GM19328 (cell line): ENCODE data around the gene ZFAND3.
A peak's percentile ranks its signal among the peaks of the same experiment; 100 is the strongest.

ENCODE experiments used
- ATAC-seq: cut with Tn5 transposase; IDR thresholded peaks from one replicate; pipeline ENCODE4 v1.9.1; 2021; ENCODE audit warnings: mild to moderate bottlenecking, moderate library complexity; ENCODE audit not compliant: unreplicated experiment

The ZFAND3 gene

DNA sequence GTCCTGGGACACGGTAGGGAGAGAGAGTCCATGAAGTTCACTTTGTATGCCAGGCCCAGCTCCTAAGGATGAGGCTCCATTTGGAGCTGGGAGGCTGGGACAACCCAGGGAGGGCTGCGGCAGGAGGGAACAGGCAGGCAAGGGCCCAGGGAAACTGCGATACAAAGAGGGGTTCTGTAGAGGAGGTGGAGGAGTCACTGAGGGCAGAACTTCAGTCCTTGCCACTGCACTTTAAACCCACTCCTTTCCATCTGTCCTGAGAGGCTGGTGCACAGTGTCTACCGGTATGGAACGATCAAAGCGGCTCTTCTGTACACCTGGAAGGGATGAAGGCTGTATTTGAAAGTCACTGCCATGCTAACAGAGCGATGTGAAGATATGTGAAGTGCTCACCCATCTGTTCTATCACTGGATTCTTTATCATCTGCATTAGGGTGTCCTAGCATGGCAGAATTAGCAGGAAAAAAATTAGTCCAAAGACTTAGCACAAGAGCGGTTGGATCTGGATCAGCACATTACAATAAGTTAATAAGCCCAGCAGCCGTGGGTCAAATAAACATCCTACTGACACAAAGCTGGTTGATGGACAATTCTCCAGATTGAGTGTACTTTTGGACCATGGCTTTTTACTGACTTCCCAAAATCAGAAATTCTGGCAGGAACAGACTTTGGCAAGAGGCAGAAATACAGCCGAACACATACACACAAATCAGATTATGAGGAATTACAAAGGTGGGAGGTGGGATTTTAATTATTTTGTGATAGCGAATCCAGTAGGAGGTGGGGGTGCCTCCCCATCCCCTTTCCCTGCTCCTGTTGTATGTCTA is 20.9 kb upstream of the ZFAND3 start:
- ATAC-seq, result no peak

DNA sequence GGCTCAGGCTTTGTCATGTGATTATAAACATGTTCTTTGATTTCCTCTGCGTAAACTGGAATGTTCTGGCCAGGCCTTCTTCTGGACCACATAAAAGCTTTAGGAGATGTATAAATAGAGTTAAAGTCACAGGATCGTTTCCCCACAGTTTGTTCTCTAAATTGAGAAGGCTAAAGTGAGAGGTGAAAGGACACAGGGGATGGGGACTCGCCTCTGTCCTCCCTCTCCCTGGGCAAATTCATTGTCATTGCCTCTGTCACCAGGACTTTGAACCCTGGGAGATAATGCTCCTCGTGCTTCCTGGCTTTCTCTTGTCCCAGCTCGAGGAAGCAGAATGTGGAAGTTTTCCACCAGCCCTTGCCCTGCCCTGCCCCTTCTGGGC is 20.3 kb upstream of the ZFAND3 start:
- no peak for ATAC-seq

DNA sequence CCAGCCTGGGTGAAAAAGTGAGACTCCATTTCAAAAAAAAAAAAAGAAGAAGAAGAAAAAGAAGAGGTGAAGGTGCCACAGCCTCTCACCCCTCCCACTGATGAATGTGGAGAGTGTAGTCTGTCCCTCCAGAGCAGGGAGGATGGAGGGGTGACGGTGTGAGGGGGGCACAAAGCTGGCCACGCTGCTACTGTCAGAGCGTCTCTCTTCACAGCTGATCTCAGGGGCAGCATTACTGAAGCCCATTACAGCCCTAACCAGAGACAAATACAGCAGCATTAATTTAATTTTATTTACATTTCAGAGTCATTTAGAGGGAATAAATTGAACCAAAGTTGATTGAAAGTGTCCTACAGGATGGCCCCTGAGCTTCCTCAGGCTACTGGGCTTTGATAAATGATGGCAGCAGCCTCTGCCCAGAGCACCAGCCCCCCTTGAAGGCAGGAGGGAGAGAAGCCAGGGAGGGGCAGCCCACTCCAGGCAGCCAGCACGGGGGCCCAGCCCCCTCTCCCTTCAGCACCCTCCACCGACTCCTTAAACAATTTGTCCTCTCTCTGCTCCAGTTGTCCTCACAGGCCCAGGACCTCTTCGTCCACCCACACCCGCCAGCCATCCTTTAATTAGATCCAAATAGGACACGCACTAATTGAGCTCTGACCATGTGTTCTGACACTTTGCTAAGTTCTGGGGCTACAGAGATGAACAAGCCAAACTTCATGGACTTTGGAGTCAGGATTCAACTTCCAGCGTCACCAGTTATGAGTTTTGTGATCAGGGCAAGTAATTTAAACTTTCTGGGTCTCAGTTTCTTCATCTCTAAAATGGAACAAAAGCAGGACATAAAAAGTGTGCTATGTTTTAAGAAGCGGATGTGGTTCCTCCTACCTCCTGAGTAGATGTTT is 18.6 kb upstream of the ZFAND3 start:
- ATAC-seq, result no peak

DNA sequence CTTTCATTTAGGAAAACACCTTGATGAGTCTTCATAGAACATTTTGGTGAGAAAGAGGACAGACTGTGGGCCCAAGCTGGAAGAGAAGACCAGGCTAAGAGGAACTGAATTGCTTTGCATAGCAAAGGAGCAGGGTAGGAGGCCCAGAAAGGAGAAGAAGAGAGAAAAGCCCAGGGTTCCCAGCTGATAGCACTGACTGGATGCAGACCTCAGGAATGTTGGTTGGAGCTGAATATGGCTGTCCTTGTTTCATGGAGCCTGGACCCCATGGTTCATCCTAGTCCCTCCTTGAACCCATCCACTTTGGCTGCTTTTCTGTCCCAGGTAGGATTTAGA is 18.0 kb upstream of the ZFAND3 start:
- no peak for ATAC-seq

DNA sequence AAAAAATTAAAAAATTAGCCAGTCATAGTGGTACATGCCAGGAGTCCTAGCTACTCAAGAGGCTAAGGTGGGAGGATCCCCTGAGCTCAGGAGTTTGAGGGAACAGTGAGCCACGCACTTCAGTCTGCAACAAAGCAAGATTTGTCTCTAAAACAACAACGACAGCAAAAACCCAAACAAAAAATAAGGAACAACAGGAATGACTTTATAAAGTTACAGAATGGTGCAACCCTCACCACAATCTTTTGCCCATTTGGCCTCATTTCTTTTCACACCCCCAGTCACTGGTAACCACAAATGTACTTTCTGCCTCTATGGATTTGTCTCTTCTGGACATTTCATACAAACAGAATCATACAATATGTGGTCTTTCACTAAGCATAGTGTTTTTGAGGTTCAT is 16.7 kb upstream of the ZFAND3 start:
- ATAC-seq, result no peak

DNA sequence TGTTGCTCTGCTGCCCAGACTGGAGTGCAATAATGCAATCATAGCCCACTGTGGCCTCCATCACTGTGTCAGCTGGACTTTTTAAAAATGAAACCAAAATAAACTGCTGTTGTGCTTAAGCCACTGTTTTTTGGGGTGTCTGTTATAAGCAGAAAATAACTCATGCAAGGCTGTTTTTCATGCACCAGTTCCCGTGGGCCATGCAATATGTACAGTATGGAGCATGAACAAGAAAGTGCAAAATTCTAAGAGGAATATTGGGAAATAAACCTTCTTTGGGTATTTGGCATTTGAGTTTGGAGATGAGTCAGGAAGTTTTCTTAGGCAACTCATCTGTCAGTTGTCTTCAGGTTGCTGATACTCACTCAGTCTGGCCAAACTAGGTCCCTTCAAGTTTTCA is 14.9 kb upstream of the ZFAND3 start:
- ATAC-seq, result no peak

DNA sequence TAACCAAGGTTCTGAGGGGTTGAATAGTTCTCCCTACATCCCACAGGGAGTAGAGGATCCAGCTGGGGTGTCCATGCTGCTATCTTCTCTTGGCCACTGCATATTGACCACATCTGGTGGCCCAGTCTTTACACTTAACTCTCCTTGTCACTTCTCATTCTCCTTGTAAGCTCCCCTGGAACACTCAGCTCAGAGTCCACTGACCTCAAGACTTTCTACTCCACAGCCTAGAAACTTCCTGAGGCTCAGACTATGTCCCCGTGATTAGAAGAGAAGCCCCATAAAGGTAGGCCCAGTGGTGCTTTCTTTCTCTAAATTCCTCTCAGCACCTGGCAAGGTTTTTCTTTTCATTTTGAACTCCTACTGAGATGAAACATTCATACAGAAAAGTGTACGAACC is 13.3 kb upstream of the ZFAND3 start:
- ATAC-seq, result no peak

DNA sequence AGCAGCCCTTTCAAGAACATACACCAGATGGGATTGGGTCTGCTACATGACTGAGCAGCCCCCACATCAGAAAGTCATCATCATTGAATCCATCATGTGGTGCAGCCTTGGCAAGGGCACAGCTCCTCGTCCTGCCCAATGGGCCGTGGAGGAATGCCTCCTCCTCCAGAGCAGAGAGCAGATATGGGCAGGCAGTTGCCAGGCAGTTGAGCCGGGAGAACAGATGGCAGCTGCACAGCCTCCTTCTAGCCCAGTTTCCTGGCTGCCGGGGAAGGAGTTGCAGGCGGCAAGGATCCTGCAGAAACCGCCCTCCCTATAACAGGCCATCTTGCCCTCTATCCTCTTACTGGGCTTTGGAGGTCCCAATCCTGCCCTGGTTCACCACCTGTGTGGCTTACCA is 11.9 kb upstream of the ZFAND3 start:
- no peak for ATAC-seq

DNA sequence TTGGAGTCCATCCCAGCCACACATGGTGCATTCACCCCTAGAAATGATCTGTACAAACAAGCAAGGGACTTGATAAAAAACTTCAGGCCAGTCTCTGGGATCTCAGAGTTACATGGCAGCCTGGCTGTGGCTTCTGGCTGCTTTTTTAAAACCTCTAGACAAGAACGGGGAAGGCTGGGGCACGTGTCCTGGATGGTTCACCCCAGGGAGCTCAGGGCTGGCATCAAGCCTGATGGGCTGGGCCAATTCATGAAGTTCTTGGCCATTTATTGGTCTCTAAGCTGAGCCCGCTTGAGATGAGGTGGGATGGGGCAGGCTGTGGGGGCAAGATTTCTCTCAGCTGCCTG is 10.4 kb upstream of the ZFAND3 start:
- no peak for ATAC-seq

DNA sequence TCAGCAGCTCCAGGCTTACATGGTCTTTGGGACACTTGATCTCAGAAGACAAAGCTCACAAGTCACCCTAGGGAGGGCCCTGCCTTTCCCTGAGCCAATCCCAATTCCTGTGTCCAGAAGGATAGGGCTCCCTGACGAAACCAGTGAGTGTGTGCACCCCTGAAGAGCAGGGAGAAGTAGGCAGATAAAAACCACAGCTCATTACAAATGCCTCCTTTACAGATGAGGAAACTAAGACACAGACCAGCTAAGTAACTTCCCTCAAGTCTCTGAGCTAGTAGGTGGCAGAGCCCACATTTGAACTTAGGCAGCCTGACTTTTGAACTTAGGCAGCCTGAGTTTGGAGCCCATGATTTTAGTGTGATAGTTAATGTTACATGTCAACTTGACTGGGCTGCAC is 6.7 kb upstream of the ZFAND3 start:
- no peak for ATAC-seq

DNA sequence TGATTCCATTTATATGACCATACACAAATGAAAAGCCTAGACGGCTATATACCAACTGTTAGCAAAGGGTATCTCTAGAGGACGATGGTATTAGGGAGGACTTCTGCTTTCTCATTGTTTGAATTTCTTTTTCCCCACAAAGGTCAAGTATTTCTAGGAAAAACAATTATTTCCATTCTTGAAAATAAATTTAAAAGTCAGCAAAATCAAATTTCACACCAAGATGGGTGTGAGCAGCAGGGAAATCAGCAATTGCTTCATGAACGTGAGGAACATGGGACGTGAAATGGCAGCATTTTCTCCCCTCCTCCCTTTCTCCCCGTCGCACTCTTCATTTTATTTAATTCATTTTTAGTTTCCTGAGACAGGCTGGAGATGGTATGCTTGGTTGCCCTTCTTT is 5.2 kb upstream of the ZFAND3 start:
- ATAC-seq, result no peak

DNA sequence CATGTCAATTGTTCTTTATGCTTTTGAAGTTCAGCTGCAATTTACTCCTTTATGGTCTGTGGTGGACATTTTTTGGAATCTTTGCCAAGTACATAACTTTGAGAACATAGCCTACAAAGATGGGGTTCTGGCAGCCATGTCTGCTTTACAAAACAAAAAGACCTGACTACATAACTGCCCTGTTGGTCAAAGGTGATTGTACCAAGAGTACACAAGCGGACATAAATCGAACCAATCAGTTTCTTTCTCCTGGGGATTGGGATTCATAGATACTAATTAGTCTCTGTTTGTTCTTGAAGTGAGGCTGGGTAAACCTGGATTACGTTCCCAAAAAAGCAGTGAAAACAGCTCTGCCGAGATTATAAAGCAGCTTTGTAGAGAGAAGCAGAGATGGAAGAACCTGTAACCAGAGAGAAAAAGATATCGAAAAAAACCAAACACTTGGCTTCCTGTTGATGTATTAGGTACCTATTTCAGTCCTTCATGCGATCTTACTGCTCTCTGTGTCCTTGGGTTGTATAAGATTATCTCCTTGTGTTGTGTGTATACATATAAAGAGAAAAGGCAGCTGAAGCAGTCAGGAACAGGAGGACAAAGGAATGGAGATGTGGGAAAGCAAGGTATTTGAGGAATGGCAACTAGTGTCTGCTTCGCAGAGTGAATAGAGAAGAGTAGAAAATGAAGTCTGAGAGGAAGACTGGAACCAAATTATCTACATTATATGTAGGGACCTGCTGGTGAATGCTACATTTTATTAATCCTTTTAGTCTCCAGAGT is 2.7 kb upstream of the ZFAND3 start:
- no peak for ATAC-seq

DNA sequence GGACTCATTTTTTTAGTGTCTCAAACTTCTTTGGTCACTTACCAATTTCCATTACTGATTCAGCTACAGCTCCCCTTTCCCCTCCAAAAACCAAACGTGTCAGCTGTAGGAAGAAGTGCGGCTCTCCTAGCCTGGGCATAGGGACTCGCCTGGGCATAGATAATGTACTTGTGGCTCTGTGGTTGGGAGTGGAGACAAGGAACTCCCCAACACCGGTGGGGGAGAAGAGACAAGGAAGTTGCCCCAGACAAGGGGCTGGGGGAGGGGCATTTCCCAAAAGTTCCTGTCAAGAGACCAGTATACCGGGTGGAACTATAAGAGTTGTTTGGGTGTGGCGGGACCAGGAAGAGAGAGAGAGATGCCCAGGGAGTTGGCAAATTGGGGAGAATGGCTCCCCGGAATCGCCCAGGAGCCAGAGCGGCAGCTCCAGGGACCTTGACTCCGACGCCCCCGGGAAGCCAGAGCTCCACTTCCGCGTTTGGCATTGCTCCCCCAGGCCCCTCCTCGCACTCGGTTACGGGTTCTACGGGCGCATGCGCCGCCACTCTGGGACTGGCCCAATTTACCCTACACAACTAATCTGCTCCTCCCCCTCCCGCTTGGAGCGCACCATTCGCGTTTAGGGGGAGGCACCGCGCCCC is 871 bp upstream of the ZFAND3 start:
- ATAC-seq, result peak; percentile 63

DNA sequence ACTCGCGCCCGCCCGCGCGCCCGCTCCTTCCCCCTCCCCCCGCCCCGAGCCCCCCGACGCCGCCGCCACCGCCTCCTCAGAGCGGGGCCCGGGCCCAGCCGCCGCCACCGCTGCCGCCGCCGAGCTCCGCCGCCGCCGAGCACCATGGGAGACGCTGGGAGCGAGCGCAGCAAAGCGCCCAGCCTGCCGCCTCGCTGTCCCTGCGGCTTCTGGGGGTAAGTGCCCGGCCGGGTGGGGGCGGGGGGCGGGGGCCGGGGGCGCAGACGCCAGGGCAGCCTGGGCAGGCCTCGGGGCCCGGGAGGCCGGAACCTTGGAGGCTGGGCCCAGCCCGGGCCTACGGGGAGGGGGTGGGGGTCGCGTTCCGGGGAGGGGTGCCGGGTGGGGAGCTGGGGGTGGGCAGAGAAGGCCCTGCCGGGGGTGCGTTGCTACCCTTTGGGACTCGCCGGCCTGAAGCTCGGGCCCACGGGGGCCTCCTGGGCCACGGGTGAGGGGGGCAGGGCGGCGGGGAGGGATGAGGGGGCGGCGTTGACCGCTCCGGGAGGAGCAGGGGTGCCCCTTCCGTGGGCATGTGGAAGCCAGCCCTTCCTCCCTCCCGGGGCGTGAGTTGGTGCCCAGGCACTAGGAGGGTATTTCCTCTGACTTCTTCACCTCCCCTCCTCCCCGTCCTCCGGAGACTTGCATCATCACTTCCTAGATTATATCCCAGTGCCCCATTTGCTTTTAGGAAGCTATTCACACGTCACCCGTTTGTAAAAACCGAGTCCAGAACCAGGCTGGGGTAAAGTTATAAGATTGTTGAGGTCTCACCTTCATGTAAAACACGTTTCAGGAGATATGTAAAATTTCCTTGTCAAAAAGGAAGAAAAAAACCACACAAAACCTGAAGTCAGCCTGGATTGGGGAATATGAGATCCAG is 533 bp downstream of the ZFAND3 start:
- no peak for ATAC-seq

DNA sequence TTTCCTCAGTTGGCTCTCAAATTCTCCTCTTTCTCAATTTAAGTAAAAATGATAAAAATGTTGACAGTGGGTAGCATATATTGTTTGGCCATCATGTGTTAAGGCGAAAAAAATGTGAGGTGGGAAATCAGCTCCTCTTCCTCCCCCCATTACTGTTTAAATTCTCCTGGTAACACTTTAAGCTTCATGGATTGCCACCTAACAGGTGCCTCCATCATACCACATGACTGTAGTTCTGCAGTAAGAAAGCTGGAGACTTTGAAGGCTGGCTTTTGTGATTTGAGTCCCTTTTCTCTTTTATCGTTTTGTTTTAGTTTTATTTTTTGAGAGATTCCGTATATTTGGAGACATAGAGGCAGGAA is 1.2 kb downstream of the ZFAND3 start:
- ATAC-seq, result no peak

DNA sequence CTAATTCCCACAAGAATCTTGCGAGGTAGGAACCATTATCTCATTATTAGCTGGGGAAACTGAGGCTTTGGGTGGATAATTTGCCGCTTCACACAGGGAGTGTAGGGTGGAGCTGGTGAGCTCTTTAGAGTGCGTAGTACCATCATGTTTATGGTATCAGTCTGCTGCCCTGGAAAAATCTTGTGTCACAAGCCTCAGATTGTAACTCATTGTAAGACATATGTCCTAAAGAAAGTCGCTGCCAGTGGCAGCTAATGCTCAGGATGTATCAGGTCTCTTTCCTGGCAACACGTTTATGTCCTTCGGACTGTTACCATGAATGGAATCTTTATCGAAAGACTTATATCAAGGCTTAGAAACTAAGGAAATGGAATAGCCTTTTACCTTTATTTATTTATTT is 1.9 kb downstream of the ZFAND3 start:
- ATAC-seq, result no peak

DNA sequence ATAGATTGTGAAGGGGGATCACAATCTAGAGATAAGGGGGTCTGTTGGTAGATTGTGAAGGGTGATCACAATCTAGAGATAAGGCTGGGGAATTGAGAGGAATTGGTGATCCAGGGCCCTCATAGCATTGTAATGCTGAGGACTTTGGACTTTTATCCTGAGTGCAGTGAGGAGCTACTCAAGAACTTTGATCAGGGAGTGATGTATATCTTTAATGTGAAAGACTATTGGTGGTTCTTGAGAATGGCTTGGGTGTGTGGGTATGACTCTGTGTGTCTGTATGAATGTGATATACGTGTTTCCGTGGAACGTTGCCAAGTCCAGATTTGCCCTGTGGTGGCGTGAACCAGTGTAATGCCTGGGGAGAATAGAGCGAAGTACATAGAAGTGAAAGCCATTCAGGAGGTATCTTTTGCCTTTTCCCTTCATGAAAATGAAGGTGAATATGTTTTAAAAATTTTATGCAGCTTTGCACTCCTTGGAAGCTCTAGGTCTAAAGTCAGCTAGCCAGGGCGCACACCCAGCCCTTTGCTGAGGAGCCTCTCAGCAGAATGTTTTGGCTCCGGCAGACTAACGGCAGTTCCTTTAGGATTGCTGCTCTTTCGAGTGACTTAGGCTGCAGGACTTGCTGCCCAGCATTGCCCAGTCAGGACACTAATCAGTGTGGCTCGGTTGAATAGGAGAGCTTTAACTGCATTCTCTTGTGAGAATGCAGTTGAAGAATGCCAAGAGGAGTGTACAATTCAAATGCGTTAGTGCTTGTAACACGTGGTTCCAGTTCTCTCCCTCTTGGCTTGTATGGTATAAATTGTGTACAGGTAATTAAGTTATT is 3.5 kb downstream of the ZFAND3 start:
- ATAC-seq, result no peak

DNA sequence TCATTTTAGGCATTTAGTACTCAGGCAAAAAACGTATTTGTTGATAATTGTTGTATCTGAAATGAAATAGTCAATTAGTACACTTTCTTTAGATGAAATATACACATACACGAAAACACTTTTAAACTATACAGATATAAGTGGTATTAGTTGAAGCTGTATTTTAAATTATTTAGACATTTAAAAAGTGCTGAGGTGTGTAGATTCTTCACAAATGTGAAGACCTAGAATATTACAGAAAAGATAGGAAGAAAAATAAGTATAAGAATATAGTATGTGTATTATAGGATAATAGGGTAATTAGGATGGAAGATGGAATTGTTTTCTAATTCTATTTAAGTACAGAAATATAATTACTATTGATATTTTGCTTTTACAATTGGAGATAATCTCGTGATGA is 4.6 kb downstream of the ZFAND3 start:
- ATAC-seq, result no peak

DNA sequence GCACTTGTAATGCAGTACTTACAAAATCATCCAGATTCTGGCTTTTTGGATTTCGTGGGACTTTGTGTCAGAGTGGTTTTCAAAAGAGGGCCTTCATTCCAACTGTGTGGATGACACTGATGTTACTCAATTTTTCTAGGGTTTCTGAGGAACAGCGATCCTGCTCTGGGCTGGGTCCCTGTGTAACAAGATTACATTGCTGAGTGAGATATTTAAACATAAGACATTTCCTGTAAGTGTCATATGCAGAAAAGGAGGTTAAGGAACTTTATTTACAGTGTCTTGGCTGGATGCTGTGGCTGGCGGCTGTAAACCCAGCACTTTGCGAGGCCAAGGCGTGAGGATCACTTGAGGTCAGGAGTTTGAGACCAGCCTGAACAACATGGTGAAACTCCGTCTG is 6.7 kb downstream of the ZFAND3 start:
- ATAC-seq, result no peak
